Natural killer cell treated with Interleukin-12 subunit alpha and Interleukin-12 subunit beta and Interleukin-15 and Interleukin-18, amount 100 ng/mL, for 72 hours (primary cell): ENCODE measurements around the gene GRM7. TPM values are rescaled to one million over a fixed set of nuclear protein-coding genes. Genes with fewer than 3 reads are reported as not detected.

Source experiments
- ATAC-seq, 2 donors: fragments of 150-1000 bp; cut with Tn5 transposase in 1 of 2; sonication (Bioruptor Pico), chemical (Tn5 transposase) in 1 of 2; 2 replicates each; pipeline ENCODE4 v1.10.0; 2021
- DNase-seq: peaks from one replicate; pipeline ENCODE4 v3.0.0; 2022; ENCODE audit warnings: low spot score
- H3K27ac Mint-ChIP-seq, 2 donors: 1 replicate in 1 of 2; 2 replicates in 1 of 2; pipeline ENCODE4 v1.8.0; 2022; ENCODE audit warnings: mixed read lengths in 2 of 2, mild to moderate bottlenecking in 1 of 2, moderate library complexity in 1 of 2
- H3K27me3 Mint-ChIP-seq, 2 donors: 1 replicate in 1 of 2; 2 replicates in 1 of 2; pipeline ENCODE4 v1.8.0; 2022; ENCODE audit warnings: mixed read lengths in 2 of 2
- H3K36me3 Mint-ChIP-seq: one replicate; pipeline ENCODE4 v1.8.0; 2022; ENCODE audit warnings: mixed read lengths
- H3K4me1 Mint-ChIP-seq, 2 donors: 1 replicate in 1 of 2; 2 replicates in 1 of 2; pipeline ENCODE4 v1.8.0; 2022; ENCODE audit warnings: low read depth in 2 of 2, mixed read lengths in 2 of 2, mild to moderate bottlenecking in 1 of 2
- H3K4me3 Mint-ChIP-seq: one replicate; pipeline ENCODE4 v1.8.0; 2022; ENCODE audit warnings: mixed read lengths
- H3K9me3 Mint-ChIP-seq: 2 replicates; pipeline ENCODE4 v1.8.0; 2022; ENCODE audit warnings: mixed read lengths
- total RNA-seq, 2 donors: library from RNA; stranded (reverse); gene quantifications; one replicate each; pipeline ENCODE4 v1.2.3, GENCODE V29; 2022

The GRM7 gene
- total RNA-seq, 2 donors from 2014 or later = not detected

- Mint-ChIP-seq H3K36me3 (no peaks in the 10 kb centered on the region), H3K27ac (no peak overlapping the region), H3K4me1 (no peaks in the 10 kb centered on the region), H3K27me3 (no peaks in the 10 kb centered on the region), H3K9me3 (no peaks in the 10 kb centered on the region), H3K4me3 (no peak overlapping the region)
- ATAC-seq = no peak
- DNase-seq = no peak
Measured at GRCh38 chr3:7700539-7700938, 839.6 kb downstream of the GRM7 start.

GRCh38 chr3:7700977-7701376 lies 840.1 kb downstream of the GRM7 start:
- Mint-ChIP-seq H3K36me3 (no peaks in the 10 kb centered on the region), H3K27me3 (no peaks in the 10 kb centered on the region), H3K9me3 (no peaks in the 10 kb centered on the region), H3K4me3 (no peak overlapping the region), H3K4me1 (no peaks in the 10 kb centered on the region), H3K27ac (no peak overlapping the region)
- ATAC-seq (no peak), DNase-seq (no peak)

- H3K9me3 Mint-ChIP-seq = peaks cover 6% of the 10 kb centered on the region
Measured at GRCh38 chr3:7707187-7707586, 846.3 kb downstream of the GRM7 start.

GRCh38 chr3:7709376-7710082 lies 848.6 kb downstream of the GRM7 start:
- DNase-seq (no peak), ATAC-seq (no peak)
- Mint-ChIP-seq H3K27ac (no peak overlapping the region), H3K4me3 (no peak overlapping the region), H3K27me3 (peaks cover 0 to 3% of the 10 kb centered on the region in 2 donors), H3K4me1 (no peaks in the 10 kb centered on the region), H3K9me3 (peaks cover 6% of the 10 kb centered on the region), H3K36me3 (no peaks in the 10 kb centered on the region)

More at GRCh38 chr3:7707187-7707586, 846.3 kb downstream of the GRM7 start:
- DNase-seq (no peak), ATAC-seq (no peak)
- Mint-ChIP-seq H3K4me3 (no peak overlapping the region), H3K4me1 (no peaks in the 10 kb centered on the region), H3K27ac (no peak overlapping the region), H3K27me3 (peaks cover 0 to 3% of the 10 kb centered on the region in 2 donors), H3K36me3 (no peaks in the 10 kb centered on the region)

GRCh38 chr3:7710284-7710683 lies 849.4 kb downstream of the GRM7 start:
- no peaks in the 10 kb centered on the region for H3K36me3 Mint-ChIP-seq
- H3K4me1 Mint-ChIP-seq = no peaks in the 10 kb centered on the region
- H3K27ac Mint-ChIP-seq = no peak overlapping the region
- no peak overlapping the region for H3K4me3 Mint-ChIP-seq
- DNase-seq (no peak), ATAC-seq (no peak)
- peaks cover 0 to 3% of the 10 kb centered on the region in 2 donors for H3K27me3 Mint-ChIP-seq
- H3K9me3 Mint-ChIP-seq = peaks cover 9% of the 10 kb centered on the region

GRCh38 chr3:7713724-7714123 lies 852.8 kb downstream of the GRM7 start:
- ATAC-seq (no peak), DNase-seq (no peak)
- peaks cover 3% of the 10 kb centered on the region for H3K9me3 Mint-ChIP-seq
- no peak overlapping the region for H3K4me3 Mint-ChIP-seq
- H3K27me3 Mint-ChIP-seq = peaks cover 0 to 3% of the 10 kb centered on the region in 2 donors
- H3K4me1 Mint-ChIP-seq = no peaks in the 10 kb centered on the region
- H3K27ac Mint-ChIP-seq = no peak overlapping the region
- H3K36me3 Mint-ChIP-seq = no peaks in the 10 kb centered on the region

GRCh38 chr3:7720649-7721297 lies 859.9 kb downstream of the GRM7 start:
- no peak for DNase-seq
- no peaks in the 10 kb centered on the region for H3K4me1 Mint-ChIP-seq
- ATAC-seq = no peak
- no peaks in the 10 kb centered on the region for H3K36me3 Mint-ChIP-seq
- H3K9me3 Mint-ChIP-seq = no peaks in the 10 kb centered on the region
- H3K27me3 Mint-ChIP-seq = peaks cover 0 to 2% of the 10 kb centered on the region in 2 donors
- no peak overlapping the region for H3K27ac Mint-ChIP-seq
- H3K4me3 Mint-ChIP-seq = no peak overlapping the region

- ATAC-seq = no peak
- H3K9me3 Mint-ChIP-seq = no peaks in the 10 kb centered on the region
- no peak for DNase-seq
- H3K27me3 Mint-ChIP-seq = no peaks in the 10 kb centered on the region
- no peak overlapping the region for H3K27ac Mint-ChIP-seq
- no peak overlapping the region for H3K4me3 Mint-ChIP-seq
- no peaks in the 10 kb centered on the region for H3K36me3 Mint-ChIP-seq
- H3K4me1 Mint-ChIP-seq = no peaks in the 10 kb centered on the region
Measured at GRCh38 chr3:7721869-7722268, 861.0 kb downstream of the GRM7 start.

GRCh38 chr3:7728566-7729519 lies 867.9 kb downstream of the GRM7 start:
- H3K27ac Mint-ChIP-seq = no peak overlapping the region
- H3K27me3 Mint-ChIP-seq = no peaks in the 10 kb centered on the region
- H3K4me1 Mint-ChIP-seq = no peaks in the 10 kb centered on the region
- no peak overlapping the region for H3K4me3 Mint-ChIP-seq
- H3K9me3 Mint-ChIP-seq = no peaks in the 10 kb centered on the region
- no peaks in the 10 kb centered on the region for H3K36me3 Mint-ChIP-seq
- ATAC-seq (no peak), DNase-seq (no peak)

- DNase-seq (no peak), ATAC-seq (no peak)
- no peaks in the 10 kb centered on the region for H3K4me1 Mint-ChIP-seq
- H3K36me3 Mint-ChIP-seq = no peaks in the 10 kb centered on the region
- no peaks in the 10 kb centered on the region for H3K27me3 Mint-ChIP-seq
- H3K4me3 Mint-ChIP-seq = no peak overlapping the region
- no peaks in the 10 kb centered on the region for H3K9me3 Mint-ChIP-seq
- no peak overlapping the region for H3K27ac Mint-ChIP-seq
Measured at GRCh38 chr3:7733933-7734332, 873.0 kb downstream of the GRM7 start.

- Mint-ChIP-seq H3K27me3 (no peaks in the 10 kb centered on the region), H3K36me3 (no peaks in the 10 kb centered on the region), H3K9me3 (no peaks in the 10 kb centered on the region), H3K4me3 (no peak overlapping the region), H3K4me1 (no peaks in the 10 kb centered on the region), H3K27ac (no peak overlapping the region)
- ATAC-seq (no peak), DNase-seq (no peak)
Measured at GRCh38 chr3:7734456-7734855, 873.5 kb downstream of the GRM7 start.

GRCh38 chr3:7737263-7737662 lies 876.3 kb downstream of the GRM7 start:
- DNase-seq = no peak
- H3K9me3 Mint-ChIP-seq = no peaks in the 10 kb centered on the region
- H3K4me1 Mint-ChIP-seq = no peaks in the 10 kb centered on the region
- H3K27ac Mint-ChIP-seq = no peak overlapping the region
- H3K27me3 Mint-ChIP-seq = no peaks in the 10 kb centered on the region
- H3K4me3 Mint-ChIP-seq = no peak overlapping the region
- H3K36me3 Mint-ChIP-seq = no peaks in the 10 kb centered on the region
- no peak for ATAC-seq

- Mint-ChIP-seq H3K4me1 (no peaks in the 10 kb centered on the region), H3K36me3 (no peaks in the 10 kb centered on the region), H3K4me3 (no peak overlapping the region), H3K9me3 (no peaks in the 10 kb centered on the region), H3K27ac (no peak overlapping the region), H3K27me3 (peaks cover 0 to 4% of the 10 kb centered on the region in 2 donors)
- DNase-seq (no peak), ATAC-seq (no peak)
Measured at GRCh38 chr3:7739754-7740153, 878.8 kb downstream of the GRM7 start.

GRCh38 chr3:7740458-7740857 lies 879.5 kb downstream of the GRM7 start:
- no peak for ATAC-seq
- Mint-ChIP-seq H3K4me3 (no peak overlapping the region), H3K36me3 (no peaks in the 10 kb centered on the region), H3K9me3 (no peaks in the 10 kb centered on the region), H3K4me1 (no peaks in the 10 kb centered on the region), H3K27ac (no peak overlapping the region), H3K27me3 (peaks cover 0 to 4% of the 10 kb centered on the region in 2 donors)
- no peak for DNase-seq
